Kidney epithelial cell (primary cell): ENCODE measurements around the gene RHEBL1. TPM values are rescaled to one million over a fixed set of nuclear protein-coding genes. Genes with fewer than 3 reads are reported as not detected.

Experiments
- DNase-seq: peaks from one replicate; pipeline ENCODE4 v3.0.0-alpha.2; 2010; ENCODE audit warnings: low read depth
- H3K27me3 ChIP-seq: 2 replicates; pipeline ENCODE4 v1.6.0; 2011; ENCODE audit warnings: low read length; ENCODE audit not compliant: control insufficient read depth, insufficient read depth
- H3K36me3 ChIP-seq: 2 replicates; pipeline ENCODE4 v1.5.1; 2011; ENCODE audit warnings: low read length; ENCODE audit not compliant: control insufficient read depth, insufficient read depth
- H3K4me3 ChIP-seq: 2 replicates; pipeline ENCODE4 v1.5.1; 2011; ENCODE audit warnings: low read depth, mild to moderate bottlenecking, control low read depth, low read length
- CTCF ChIP-seq: IDR thresholded peaks from 2 replicates; pipeline ENCODE4 v1.5.1; 2011; ENCODE audit warnings: mild to moderate bottlenecking, moderate library complexity, low read length, control low read depth, inconsistent platforms; ENCODE audit not compliant: insufficient read depth, poor library complexity, severe bottlenecking
- total RNA-seq: library from RNA; depleted of rRNA; stranded (reverse); fragments of >200 nt; gene quantifications from 2 replicates; pipeline ENCODE4 v1.2.3, GENCODE V29; 2015

RHEBL1 gene
- total RNA-seq, 1 donor from 2014 or later: 5.1 TPM

- no peak for TF ChIP-seq CTCF
- Histone ChIP-seq H3K4me3 (no peak overlapping the region), H3K36me3 (peaks cover 10% of the 10 kb centered on the region), H3K27me3 (no peaks in the 10 kb centered on the region)
- DNase-seq: no peak
Observed at GRCh38 chr12:49041881-49042484, 27.8 kb downstream of the RHEBL1 start.

- peaks cover 10% of the 10 kb centered on the region for H3K36me3 ChIP-seq
- no peak for DNase-seq
- H3K4me3 ChIP-seq: no peak overlapping the region
- no peak for TF ChIP-seq CTCF
- no peaks in the 10 kb centered on the region for H3K27me3 ChIP-seq
Observed at GRCh38 chr12:49041036-49041880, 28.5 kb downstream of the RHEBL1 start.

GRCh38 chr12:49040364-49040855 lies 29.4 kb downstream of the RHEBL1 start:
- no peak for TF ChIP-seq CTCF
- H3K36me3 ChIP-seq: peaks cover 8% of the 10 kb centered on the region
- no peaks in the 10 kb centered on the region for H3K27me3 ChIP-seq
- DNase-seq: no peak
- no peak overlapping the region for H3K4me3 ChIP-seq

GRCh38 chr12:49039421-49040363 lies 30.1 kb downstream of the RHEBL1 start:
- H3K36me3 ChIP-seq: peaks cover 8% of the 10 kb centered on the region
- DNase-seq: no peak
- no peak overlapping the region for H3K4me3 ChIP-seq
- no peaks in the 10 kb centered on the region for H3K27me3 ChIP-seq
- TF ChIP-seq CTCF: no peak

- Histone ChIP-seq H3K36me3 (peaks cover 5% of the 10 kb centered on the region), H3K4me3 (no peak overlapping the region), H3K27me3 (no peaks in the 10 kb centered on the region)
- DNase-seq: no peak
- no peak for TF ChIP-seq CTCF
Observed at GRCh38 chr12:49038291-49038955, 31.4 kb downstream of the RHEBL1 start.
